Lower leg skin (tissue), 4 donors: Measurements from ENCODE around the gene NFYC. TPM values are rescaled to one million over a fixed set of nuclear protein-coding genes. Genes with fewer than 3 reads are reported as not detected.
A peak's percentile ranks its signal among the peaks of the same experiment; 100 is the strongest.

Experiments used
- DNase-seq, 2 donors: peaks; one replicate each; pipeline ENCODE4 v3.0.0-alpha.2; 2019; ENCODE audit warnings: low spot score in 2 of 2
- H3K4me3 ChIP-seq: fragments of 200-600 bp; sonication (generic); 2 replicates; pipeline ENCODE4 v1.5.1; 2017; ENCODE audit warnings: mild to moderate bottlenecking, low read depth; ENCODE audit not compliant: poor library complexity, severe bottlenecking
- CTCF ChIP-seq, 3 donors: fragments of 450-650 bp; IDR thresholded peaks; one replicate each; pipeline ENCODE4 v1.5.1; 2016; ENCODE audit warnings: antibody characterized with exemption in 3 of 3, mild to moderate bottlenecking in 3 of 3, moderate library complexity in 2 of 3
- POLR2A ChIP-seq, 2 donors: fragments of 450-650 bp; IDR thresholded peaks; one replicate each; pipeline ENCODE4 v1.6.1; 2016 to 2017; ENCODE audit warnings: antibody characterized with exemption in 2 of 2, mild to moderate bottlenecking in 1 of 2, moderate library complexity in 1 of 2
- WGBS, 2 donors: methylation state at CpG; one replicate each; pipeline ENCODE4 v1.1.5; 2018; 5-methylcytosine and 5-hydroxymethylcytosine counted together
- intact Hi-C: fragments of 100-400 bp; cut with DNase I; formaldehyde crosslinking; loops from one replicate; pipeline ENCODE4 v1.15.0; 2023; ENCODE audit warnings: low total_unique reads
- total RNA-seq, 4 donors: library from RNA; depleted of rRNA; stranded (reverse); fragments of >200 nt; gene quantifications; one replicate each; pipeline ENCODE4 v1.1.0, GENCODE V29; 2016

The NFYC gene
- total RNA-seq, 4 donors from 2014 or later, result 53.3 to 94.4 (median 68.0) TPM

GRCh38 chr1:40774266-40774998 lies 82.9 kb downstream of the NFYC start:
- no peak overlapping the region for H3K4me3 ChIP-seq
- TF ChIP-seq POLR2A (IDR thresholded peaks at IDR 0.05), result no peak
- TF ChIP-seq CTCF (IDR thresholded peaks at IDR 0.05), result no peak
- intact Hi-C loops, result loop anchor here (1.0 kb wide), 1 partner anchor 180 kb away; no protein-coding TSS in a partner anchor
- 22 to 51% methylated on average over 3 of the region's 3 CpGs for WGBS, 2 donors
- DNase-seq, result peak in 1 of 2 donors; percentile 89

- DNase-seq, result peak in 1 of 2 donors; percentile 52
- WGBS, 2 donors, result 94 to 97% methylated on average over 4 of the region's 4 CpGs
- no peak overlapping the region for H3K4me3 ChIP-seq
- intact Hi-C loops, result no loop called here
- no peak for TF ChIP-seq POLR2A (IDR thresholded peaks at IDR 0.05)
- no peak for TF ChIP-seq CTCF (IDR thresholded peaks at IDR 0.05)
These were observed 85.0 kb downstream of the NFYC start for GRCh38 chr1:40776236-40777072.

GRCh38 chr1:40777224-40777970 lies 85.9 kb downstream of the NFYC start:
- WGBS, 2 donors, result 97 to 98% methylated on average over 2 of the region's 2 CpGs
- H3K4me3 ChIP-seq, result no peak overlapping the region
- DNase-seq, result peak in 1 of 2 donors; percentile 48
- intact Hi-C loops, result no loop called here
- TF ChIP-seq POLR2A (IDR thresholded peaks at IDR 0.05), result no peak
- TF ChIP-seq CTCF (IDR thresholded peaks at IDR 0.05), result no peak

- WGBS, 2 donors, result 76 to 81% methylated on average over 10 to 11 of the region's 11 CpGs
These were observed 89.4 kb downstream of the NFYC start for GRCh38 chr1:40780678-40781607.

More at GRCh38 chr1:40780678-40781607, 89.4 kb downstream of the NFYC start:
- DNase-seq, result no peak
- no peak overlapping the region for H3K4me3 ChIP-seq
- intact Hi-C loops, result no loop called here
- TF ChIP-seq POLR2A (IDR thresholded peaks at IDR 0.05) (no peak), CTCF (IDR thresholded peaks at IDR 0.05) (no peak)
